DOHH2 (cell line): Measurements from ENCODE around the gene HYOU1.

ENCODE experiments used
- H3F3A ChIP-seq: fragments of 200-600 bp; sonication (generic), shearing (Covaris generic); 2 replicates; pipeline ENCODE4 v1.6.0; 2016; ENCODE audit warnings: antibody characterized with exemption, mild to moderate bottlenecking; ENCODE audit not compliant: control insufficient read depth, insufficient read depth
- H3K27ac ChIP-seq: fragments of 200-600 bp; sonication (generic); 2 replicates; pipeline ENCODE4 v1.5.1; 2014; ENCODE audit warnings: low read depth, mild to moderate bottlenecking, low read length, moderate library complexity
- H3K27me3 ChIP-seq: fragments of 200-600 bp; sonication (generic); 2 replicates; pipeline ENCODE4 v1.6.1; 2014; ENCODE audit warnings: mild to moderate bottlenecking, low read length, mixed read lengths; ENCODE audit not compliant: control insufficient read depth
- H3K36me3 ChIP-seq: fragments of 200-600 bp; sonication (generic); 2 replicates; pipeline ENCODE4 v1.6.1; 2014; ENCODE audit warnings: mild to moderate bottlenecking, low read length, moderate library complexity, mixed read lengths; ENCODE audit not compliant: control insufficient read depth
- H3K4me1 ChIP-seq: fragments of 200-600 bp; sonication (generic); 2 replicates; pipeline ENCODE4 v1.6.1; 2014; ENCODE audit warnings: mild to moderate bottlenecking, low read length, mixed read lengths; ENCODE audit not compliant: control insufficient read depth
- H3K4me2 ChIP-seq: fragments of 200-600 bp; sonication (generic); 2 replicates; pipeline ENCODE4 v1.6.0; 2014; ENCODE audit warnings: mild to moderate bottlenecking, low read length, moderate library complexity
- H3K4me3 ChIP-seq: fragments of 200-600 bp; sonication (generic); 2 replicates; pipeline ENCODE4 v1.5.1; 2014; ENCODE audit warnings: mild to moderate bottlenecking, low read length, mixed read lengths
- H3K79me2 ChIP-seq: fragments of 200-600 bp; sonication (generic); 2 replicates; pipeline ENCODE4 v1.6.1; 2014; ENCODE audit warnings: mild to moderate bottlenecking, low read length, mixed read lengths; ENCODE audit not compliant: control insufficient read depth
- H3K9me2 ChIP-seq: fragments of 200-600 bp; sonication (generic); replicated peaks from 2 replicates; pipeline ENCODE4 v1.6.1; 2014; ENCODE audit warnings: mild to moderate bottlenecking, low read length, mixed read lengths; ENCODE audit not compliant: control insufficient read depth
- H3K9me3 ChIP-seq: fragments of 200-600 bp; sonication (generic); 2 replicates; pipeline ENCODE4 v1.6.1; 2014; ENCODE audit warnings: antibody characterized with exemption, low read length, mixed read lengths; ENCODE audit not compliant: control insufficient read depth, insufficient read depth
- H4K20me1 ChIP-seq: fragments of 200-600 bp; sonication (generic); 2 replicates; pipeline ENCODE4 v1.6.0; 2014; ENCODE audit warnings: low read depth, mild to moderate bottlenecking, antibody characterized with exemption, low read length, moderate library complexity; ENCODE audit not compliant: control insufficient read depth, insufficient read depth
- CTCF ChIP-seq: fragments of 200-600 bp; sonication (generic); IDR thresholded peaks from one replicate; pipeline ENCODE4 v1.5.1; 2014; ENCODE audit warnings: antibody characterized with exemption, mild to moderate bottlenecking, low read depth, low read length; ENCODE audit not compliant: poor library complexity, severe bottlenecking
- EZH2phosphoT487 ChIP-seq: fragments of 200-600 bp; sonication (generic); IDR thresholded peaks from 2 replicates; pipeline ENCODE4 v1.6.1; 2017; ENCODE audit warnings: borderline replicate concordance, mild to moderate bottlenecking, antibody characterized with exemption, low read length, moderate library complexity, mixed read lengths

HYOU1 gene

GRCh38 chr11:119067371-119068222, 10.6 kb upstream of the HYOU1 start, which contains the start of gene VPS11:
TSS of gene VPS11 (plus strand) at chr11:119067818. CDS start at chr11:119067824, 6 bp downstream.
- Histone ChIP-seq H3K4me2 (peak within 1 kb of the TSS; percentile 76), H3K36me3 (peaks cover 29% of the 10 kb centered on the region), H3K9me2 (no peaks in the 10 kb centered on the region), H4K20me1 (no peaks in the 10 kb centered on the region), H3K27ac (peak within 1 kb of the TSS; percentile 59), H3K27me3 (no peaks in the 10 kb centered on the region), H3K9me3 (no peaks in the 10 kb centered on the region), H3K4me3 (peak within 1 kb of the TSS; percentile 91), H3K79me2 (peaks cover 37% of the 10 kb centered on the region), H3K4me1 (peaks cover 21% of the 10 kb centered on the region), H3F3A (peaks cover 7% of the 10 kb centered on the region; the same call in 1 of the 2 replicates)
- no peak for TF ChIP-seq CTCF
- TF ChIP-seq EZH2phosphoT487, result no peak

GRCh38 chr11:119065369-119065768, 8.4 kb upstream of the HYOU1 start:
- Histone ChIP-seq H3K27ac (no peak overlapping the region), H3K79me2 (peaks cover 37% of the 10 kb centered on the region), H3K4me3 (peak overlapping the region; percentile 7; the same call in 1 of the 2 replicates), H3K9me3 (no peaks in the 10 kb centered on the region), H3F3A (peaks cover 7% of the 10 kb centered on the region; the same call in 1 of the 2 replicates), H3K36me3 (peaks cover 12% of the 10 kb centered on the region), H3K27me3 (no peaks in the 10 kb centered on the region), H3K4me2 (peak overlapping the region; percentile 76), H3K9me2 (no peaks in the 10 kb centered on the region), H4K20me1 (no peaks in the 10 kb centered on the region), H3K4me1 (peaks cover 21% of the 10 kb centered on the region)
- TF ChIP-seq CTCF (peak; percentile 74), EZH2phosphoT487 (no peak)

- TF ChIP-seq EZH2phosphoT487 (no peak), CTCF (no peak)
- no peak overlapping the region for H3K27ac ChIP-seq
Measured at GRCh38 chr11:119062779-119063178, 5.8 kb upstream of the HYOU1 start.

More at GRCh38 chr11:119062779-119063178, 5.8 kb upstream of the HYOU1 start:
- Histone ChIP-seq H3K79me2 (peaks cover 25% of the 10 kb centered on the region), H3K36me3 (0 out of 2 replicates have a peak, but pooled peaks cover 2% of the 10 kb centered on the region), H3K4me2 (no peak overlapping the region), H3K9me2 (no peaks in the 10 kb centered on the region), H3K4me1 (peaks cover 22% of the 10 kb centered on the region), H3K27me3 (no peaks in the 10 kb centered on the region), H4K20me1 (no peaks in the 10 kb centered on the region), H3K4me3 (no peak overlapping the region), H3F3A (peaks cover 7% of the 10 kb centered on the region; the same call in 1 of the 2 replicates), H3K9me3 (no peaks in the 10 kb centered on the region)
